Transverse colon (tissue), 4 donors: ENCODE results near the gene OTULINL. TPM values are rescaled to one million over a fixed set of nuclear protein-coding genes. Genes with fewer than 3 reads are reported as not detected.

ENCODE experiments used
- DNase-seq: peaks from one replicate; pipeline ENCODE4 v3.0.0-alpha.2; 2019
- H3K27ac ChIP-seq, 4 donors: fragments of 200-600 bp; sonication (generic); 2 replicates each; pipeline ENCODE4 v1.5.1; 2016 to 2018; ENCODE audit warnings: inconsistent platforms in 4 of 4
- H3K27me3 ChIP-seq: fragments of 200-600 bp; sonication (generic); 2 replicates; pipeline ENCODE4 v1.5.1; 2017; ENCODE audit warnings: inconsistent platforms
- H3K36me3 ChIP-seq, 4 donors: fragments of 200-600 bp; sonication (generic); 2 replicates each; pipeline ENCODE4 v1.5.1; 2017 to 2019; ENCODE audit warnings: inconsistent platforms in 4 of 4
- H3K4me1 ChIP-seq, 4 donors: fragments of 200-600 bp; sonication (generic); 2 replicates each; pipeline ENCODE4 v1.5.1; 2017 to 2020; ENCODE audit warnings: inconsistent platforms in 4 of 4
- H3K4me3 ChIP-seq, 4 donors: fragments of 200-600 bp; sonication (generic); 1 replicate in 1 of 4; 2 replicates in 3 of 4; pipeline versions ENCODE4 v1.5.1 to v1.6.1; 2017 to 2019; ENCODE audit warnings: inconsistent platforms in 4 of 4
- H3K9me3 ChIP-seq, 2 donors: fragments of 200-600 bp; sonication (generic); 2 replicates each; pipeline ENCODE4 v1.5.1; 2017 to 2019; ENCODE audit warnings: inconsistent platforms in 2 of 2
- EP300 ChIP-seq: sonication (generic); formaldehyde crosslinking; IDR thresholded peaks from one replicate; pipeline ENCODE4 v1.6.1; 2017; ENCODE audit warnings: antibody characterized with exemption, low read depth
- POLR2A ChIP-seq: fragments of 450-650 bp; IDR thresholded peaks from one replicate; pipeline ENCODE4 v1.6.1; 2016; ENCODE audit warnings: antibody characterized with exemption, mild to moderate bottlenecking, moderate library complexity
- POLR2AphosphoS5 ChIP-seq, 3 donors: sonication (generic); formaldehyde crosslinking; IDR thresholded peaks; one replicate each; pipeline ENCODE4 v1.6.1; 2016; ENCODE audit warnings: antibody characterized with exemption in 3 of 3
- WGBS, 2 donors: methylation state at CpG; one replicate each; pipeline ENCODE4 v1.1.5; 2018; ENCODE audit warnings: low coverage in 1 of 2; 5-methylcytosine and 5-hydroxymethylcytosine counted together
- in situ Hi-C, 4 donors: fragments of 200-750 bp; cut with MboI; loops; one replicate each; pipeline versions ENCODE4 v1.15.0 to v1.15.1; 2017; ENCODE audit warnings: low sequenced_read_pairs in 3 of 4, low pct_ligation_motif_present in 1 of 4, low pct_unique_long_range_greater_than_20kb in 1 of 4
- intact Hi-C: fragments of 100-400 bp; cut with DNase I; formaldehyde crosslinking; loops from one replicate; pipeline ENCODE4 v1.15.1; 2023; ENCODE audit warnings: low total_unique reads
- total RNA-seq, 4 donors: library from RNA; depleted of rRNA; stranded (reverse); fragments of >200 nt; gene quantifications; one replicate each; pipeline ENCODE4 v1.1.0, GENCODE V29; 2016
- TF ChIP-seq, protein P1 (sequence below), 5 experiments: fragments of 200-600 bp in 3 of 5; fragments of 450-650 bp in 2 of 5; sonication (generic) in 3 of 5; IDR thresholded peaks; 1 replicate in 2 of 5; 2 replicates in 3 of 5; pipeline ENCODE4 v1.5.1; 2016 to 2017; ENCODE audit warnings: antibody characterized with exemption in 5 of 5, inconsistent platforms in 3 of 5, mild to moderate bottlenecking in 2 of 5, moderate library complexity in 1 of 5

The OTULINL gene
- total RNA-seq, 4 donors from 2014 or later = 6.2 to 61.0 (median 27.3) TPM

DNA sequence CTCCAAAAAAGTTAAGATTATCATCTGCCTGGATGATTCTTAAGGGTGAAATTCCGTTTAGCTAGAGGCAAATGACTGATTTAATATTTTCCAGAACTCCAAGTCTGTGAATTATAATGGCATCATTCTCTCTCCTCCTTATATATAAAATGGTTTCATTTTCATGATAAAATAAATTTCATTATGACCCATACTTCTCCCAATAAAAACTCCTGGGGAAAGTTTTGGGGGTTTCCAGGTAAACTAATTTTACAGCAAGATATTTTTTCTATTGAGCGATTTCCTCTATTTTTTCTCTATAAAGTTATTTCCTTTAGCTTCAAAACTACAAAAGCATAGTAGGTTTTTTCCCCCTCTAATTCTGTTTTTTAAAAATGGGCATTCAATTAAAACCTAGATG is 75.3 kb downstream of the OTULINL start:
- H3K27ac ChIP-seq = no peak overlapping the region
- H3K36me3 ChIP-seq = no peaks in the 10 kb centered on the region
- 38 to 43% methylated on average over 2 of the region's 2 CpGs for WGBS, 2 donors

DNA sequence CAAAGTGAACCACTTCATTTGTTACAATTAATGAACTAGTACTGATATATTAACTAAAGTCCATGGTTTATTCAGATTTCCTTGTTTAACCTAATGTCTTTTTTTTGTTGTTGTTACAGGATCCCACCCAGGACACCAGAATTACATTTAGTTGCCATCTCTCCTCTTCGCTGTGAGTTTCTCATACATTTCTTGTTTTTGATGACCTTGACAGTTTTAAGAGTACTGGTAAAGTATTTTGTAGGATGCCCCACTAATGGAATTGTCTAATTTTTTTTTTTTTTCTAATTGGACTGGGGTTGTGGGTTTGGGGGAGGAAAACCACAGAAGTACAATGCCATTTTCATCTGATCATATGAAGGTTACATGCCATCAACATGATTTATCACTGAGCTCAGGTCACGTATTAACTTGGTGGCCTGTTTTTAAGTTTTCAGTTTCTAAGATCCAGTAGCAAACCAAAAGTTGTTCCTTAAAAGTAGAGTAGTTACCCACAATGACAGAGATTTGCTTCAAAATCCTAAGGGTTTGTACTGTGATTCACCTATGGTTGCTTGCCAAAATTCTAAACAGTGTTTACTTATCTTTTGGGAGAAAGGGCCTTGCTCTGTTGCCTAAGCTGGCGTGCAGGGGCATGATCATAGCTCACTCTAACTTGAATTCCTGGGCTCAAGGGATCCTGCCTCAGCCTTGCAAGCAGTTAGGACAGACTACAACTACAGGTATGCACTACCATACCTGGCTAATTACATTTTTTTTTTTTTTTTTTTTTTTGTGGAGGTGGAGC is 78.4 kb downstream of the OTULINL start:
- Histone ChIP-seq H3K4me1 (peaks cover 7 to 15% (median 9%) of the 10 kb centered on the region in 4 donors), H3K27ac (no peak overlapping the region), H3K4me3 (no peak overlapping the region), H3K9me3 (no peaks in the 10 kb centered on the region), H3K27me3 (no peaks in the 10 kb centered on the region), H3K36me3 (no peaks in the 10 kb centered on the region)
- WGBS, 2 donors = 83 to 92% methylated on average over 3 of the region's 3 CpGs
- in situ Hi-C loops (no loop called here), intact Hi-C loops (no loop called here)
- TF ChIP-seq, protein P1, sequence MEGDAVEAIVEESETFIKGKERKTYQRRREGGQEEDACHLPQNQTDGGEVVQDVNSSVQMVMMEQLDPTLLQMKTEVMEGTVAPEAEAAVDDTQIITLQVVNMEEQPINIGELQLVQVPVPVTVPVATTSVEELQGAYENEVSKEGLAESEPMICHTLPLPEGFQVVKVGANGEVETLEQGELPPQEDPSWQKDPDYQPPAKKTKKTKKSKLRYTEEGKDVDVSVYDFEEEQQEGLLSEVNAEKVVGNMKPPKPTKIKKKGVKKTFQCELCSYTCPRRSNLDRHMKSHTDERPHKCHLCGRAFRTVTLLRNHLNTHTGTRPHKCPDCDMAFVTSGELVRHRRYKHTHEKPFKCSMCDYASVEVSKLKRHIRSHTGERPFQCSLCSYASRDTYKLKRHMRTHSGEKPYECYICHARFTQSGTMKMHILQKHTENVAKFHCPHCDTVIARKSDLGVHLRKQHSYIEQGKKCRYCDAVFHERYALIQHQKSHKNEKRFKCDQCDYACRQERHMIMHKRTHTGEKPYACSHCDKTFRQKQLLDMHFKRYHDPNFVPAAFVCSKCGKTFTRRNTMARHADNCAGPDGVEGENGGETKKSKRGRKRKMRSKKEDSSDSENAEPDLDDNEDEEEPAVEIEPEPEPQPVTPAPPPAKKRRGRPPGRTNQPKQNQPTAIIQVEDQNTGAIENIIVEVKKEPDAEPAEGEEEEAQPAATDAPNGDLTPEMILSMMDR (IDR thresholded peaks at IDR 0.05) = no peak
- no peak for TF ChIP-seq POLR2AphosphoS5 (IDR thresholded peaks at IDR 0.05)
- TF ChIP-seq EP300 = no peak
- TF ChIP-seq POLR2A = no peak
- no peak for DNase-seq

More for the DNA sequence above, 75.3 kb downstream of the OTULINL start:
- no peaks in the 10 kb centered on the region for H3K27me3 ChIP-seq
- TF ChIP-seq EP300 = no peak
- TF ChIP-seq POLR2A = no peak
- no peak for TF ChIP-seq POLR2AphosphoS5 (IDR thresholded peaks at IDR 0.05)
- TF ChIP-seq, protein P1 (IDR thresholded peaks at IDR 0.05) = no peak
- in situ Hi-C loops = no loop called here
- intact Hi-C loops = no loop called here
- no peaks in the 10 kb centered on the region for H3K9me3 ChIP-seq
- no peak overlapping the region for H3K4me3 ChIP-seq
- DNase-seq = no peak
- H3K4me1 ChIP-seq = no peaks in the 10 kb centered on the region

DNA sequence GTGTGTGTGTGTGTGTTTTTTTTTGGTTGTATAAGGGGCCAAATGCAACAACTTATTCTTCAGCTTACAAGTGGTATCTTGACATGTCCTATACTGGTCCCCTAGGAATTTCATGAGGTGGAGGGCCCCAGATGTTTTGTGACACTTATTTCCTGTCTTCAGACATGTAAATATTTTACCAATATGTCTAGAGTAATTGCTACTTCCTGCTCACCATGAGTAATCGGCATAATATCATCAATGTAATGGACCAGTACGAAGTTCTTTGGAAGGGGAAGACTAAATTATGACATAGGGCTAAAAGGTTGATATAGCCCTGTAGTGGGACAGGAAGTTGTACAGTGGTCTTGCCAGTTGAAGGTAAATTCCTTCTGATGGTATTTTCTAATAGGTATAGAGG is 79.2 kb downstream of the OTULINL start:
- Histone ChIP-seq H3K27me3 (no peaks in the 10 kb centered on the region), H3K9me3 (no peaks in the 10 kb centered on the region), H3K27ac (no peak overlapping the region), H3K4me3 (no peak overlapping the region), H3K36me3 (no peaks in the 10 kb centered on the region), H3K4me1 (peaks cover 10 to 18% (median 16%) of the 10 kb centered on the region in 4 donors)
- intact Hi-C loops (no loop called here), in situ Hi-C loops (no loop called here)
- TF ChIP-seq POLR2AphosphoS5 (IDR thresholded peaks at IDR 0.05) (no peak), EP300 (no peak), POLR2A (no peak)
- TF ChIP-seq, protein P1 (IDR thresholded peaks at IDR 0.05) = no peak
- no peak for DNase-seq
- WGBS, 2 donors = 66 to 76% methylated on average over 2 of the region's 2 CpGs

Other genes with a start within 250 kb of the OTULINL start
- 10 to 100 TPM; 34.8 to 52.4 (median 40.4) TPM for gene OTULIN, start 82.9 kb downstream of the OTULINL start, total RNA-seq